Fibroblast of lung (primary cell): Measurements from ENCODE around the gene ING4. TPM values are rescaled to one million over a fixed set of nuclear protein-coding genes. Genes with fewer than 3 reads are reported as not detected.
A peak's percentile ranks its signal among the peaks of the same experiment; 100 is the strongest.
"Not testable (repeated sequence)": the region's sequence is repeated elsewhere in the genome, so short reads cannot be mapped to it uniquely, and the experiment has no call there.

Experiments used
- DNase-seq, 2 donors: peaks; one replicate each; pipeline versions ENCODE4 v3.0.0 to v3.0.0-alpha.2; 2010; ENCODE audit warnings: low read depth in 2 of 2
- H2AFZ ChIP-seq: 2 replicates; pipeline ENCODE4 v1.5.1; 2012; ENCODE audit warnings: low read length, control low read depth, inconsistent platforms
- H3K27ac ChIP-seq: 2 replicates; pipeline ENCODE4 v1.5.1; 2011; ENCODE audit warnings: low read length, control low read depth; ENCODE audit not compliant: insufficient read depth
- H3K27me3 ChIP-seq: 2 replicates; pipeline ENCODE4 v1.5.1; 2011; ENCODE audit warnings: mild to moderate bottlenecking, low read length; ENCODE audit not compliant: control insufficient read depth, insufficient read depth
- H3K36me3 ChIP-seq: 2 replicates; pipeline ENCODE4 v1.5.1; 2011; ENCODE audit warnings: low read length; ENCODE audit not compliant: control insufficient read depth, insufficient read depth
- H3K4me1 ChIP-seq: 2 replicates; pipeline ENCODE4 v1.5.1; 2011; ENCODE audit warnings: low read length; ENCODE audit not compliant: control insufficient read depth, insufficient read depth; ENCODE audit errors: extremely low read depth
- H3K4me2 ChIP-seq: 2 replicates; pipeline ENCODE4 v1.5.1; 2011; ENCODE audit warnings: low read length, control low read depth; ENCODE audit not compliant: insufficient read depth; ENCODE audit errors: extremely low read depth
- H3K4me3 ChIP-seq, 4 experiments: fragments of 200-600 bp in 1 of 4; sonication (generic) in 1 of 4; replicated peaks in 1 of 4; 2 replicates each; pipeline ENCODE4 v1.5.1; 2011 to 2016; ENCODE audit warnings: low read length in 4 of 4, low read depth in 3 of 4, mild to moderate bottlenecking in 3 of 4, control low read depth in 2 of 4, inconsistent platforms in 1 of 4, mixed read lengths in 1 of 4; ENCODE audit not compliant: insufficient read depth in 1 of 4; ENCODE audit errors: control extremely low read depth in 1 of 4
- H3K79me2 ChIP-seq: 2 replicates; pipeline ENCODE4 v1.5.1; 2012; ENCODE audit warnings: mild to moderate bottlenecking, low read length, inconsistent platforms; ENCODE audit not compliant: control insufficient read depth, insufficient read depth
- H3K9ac ChIP-seq: 2 replicates; pipeline ENCODE4 v1.5.1; 2011; ENCODE audit warnings: mild to moderate bottlenecking, low read length, control low read depth; ENCODE audit not compliant: insufficient read depth
- H3K9me3 ChIP-seq: 2 replicates; pipeline ENCODE4 v1.5.1; 2012; ENCODE audit warnings: low read depth, low read length; ENCODE audit not compliant: control insufficient read depth, insufficient read depth
- H4K20me1 ChIP-seq: 2 replicates; pipeline ENCODE4 v1.5.1; 2011; ENCODE audit warnings: low read length; ENCODE audit not compliant: control insufficient read depth, insufficient read depth; ENCODE audit errors: extremely low read depth
- CTCF ChIP-seq, 2 donors: IDR thresholded peaks in 1 of 2; conservative IDR thresholded peaks in 1 of 2; 1 replicate in 1 of 2; 2 replicates in 1 of 2; pipeline ENCODE4 v1.5.1; 2011 to 2012; ENCODE audit warnings: low read length in 2 of 2, control low read depth in 1 of 2, inconsistent platforms in 1 of 2, low read depth in 1 of 2, mild to moderate bottlenecking in 1 of 2
- EZH2 ChIP-seq: IDR thresholded peaks from 2 replicates; pipeline ENCODE4 v1.5.1; 2012; ENCODE audit warnings: low read length, control low read depth, mild to moderate bottlenecking; ENCODE audit errors: missing control alignments
- polyA minus RNA-seq: library from RNA; depleted of rRNA, polyadenylated mRNA; stranded (reverse); fragments of >200 nt; gene quantifications from 2 replicates; pipeline ENCODE4 v1.2.3, GENCODE V29; 2011; ENCODE audit warnings: low replicate concordance
- polyA plus RNA-seq, 2 donors: library from polyadenylated mRNA; depleted of rRNA in 1 of 2; stranded (reverse) in 1 of 2; unstranded in 1 of 2; fragments of >200 nt; gene quantifications; 2 replicates each; pipeline ENCODE4 v1.2.1, GENCODE V29; 2011 to 2012; ENCODE audit warnings: missing spikeins in 1 of 2
- total RNA-seq: library from RNA; depleted of rRNA; stranded (reverse); fragments of >200 nt; gene quantifications from 2 replicates; pipeline ENCODE4 v1.2.1, GENCODE V29; 2014

ING4 gene
- total RNA-seq (30.3 and 36.0 TPM in 2 replicates), polyA plus RNA-seq (31.1 and 47.1 TPM in 2 replicates), polyA minus RNA-seq (9.0 and 20.0 TPM in 2 replicates)
- polyA plus RNA-seq (2012): 17.5 and 29.5 TPM in 2 replicates

- TF ChIP-seq EZH2 (no peak), CTCF (conservative IDR thresholded peaks at IDR 0.05 in 1 of 2, IDR thresholded peaks at IDR 0.05 in 1 of 2; ENCODE audit: low read depth in 1 of 2, low read length in 2 of 2) (no peak)
- peak within 1 kb of the TSS; percentile 64 for H3K9ac ChIP-seq
- peak; percentile 99 to 100 for DNase-seq
These were observed at the start of gene ING4 for GRCh38 chr12:6662906-6663742. ING4 (minus strand) TSS chr12:6663119; CDS start chr12:6663101, 18 bp downstream.

GRCh38 chr12:6708960-6709394 is 46.1 kb upstream of the ING4 start:
- Histone ChIP-seq H2AFZ (no peak overlapping the region), H3K27me3 (peaks cover 3% of the 10 kb centered on the region), H3K4me1 (no peaks in the 10 kb centered on the region), H3K4me2 (no peak overlapping the region), H3K4me3 (no peak overlapping the region), H3K79me2 (no peaks in the 10 kb centered on the region), H4K20me1 (no peaks in the 10 kb centered on the region), H3K36me3 (no peaks in the 10 kb centered on the region), H3K9me3 (no peaks in the 10 kb centered on the region), H3K9ac (no peak overlapping the region), H3K27ac (no peak overlapping the region)
- no peak for DNase-seq
- TF ChIP-seq CTCF (conservative IDR thresholded peaks at IDR 0.05 in 1 of 2, IDR thresholded peaks at IDR 0.05 in 1 of 2; ENCODE audit: low read depth in 1 of 2, low read length in 2 of 2) (no peak), EZH2 (no peak)

More at GRCh38 chr12:6662906-6663742, at the start of gene ING4:
- Histone ChIP-seq H3K4me2 (peak within 1 kb of the TSS; percentile 83), H3K4me3 (peak within 1 kb of the TSS; percentile 78 to 93 (median 82)), H3K27me3 (no peaks in the 10 kb centered on the region), H3K9me3 (no peaks in the 10 kb centered on the region), H3K27ac (peak within 1 kb of the TSS; percentile 70), H3K36me3 (peaks cover 6% of the 10 kb centered on the region), H2AFZ (peak within 1 kb of the TSS; percentile 96), H3K4me1 (no peaks in the 10 kb centered on the region), H3K79me2 (peaks cover 3% of the 10 kb centered on the region), H4K20me1 (no peaks in the 10 kb centered on the region)

GRCh38 chr12:6708351-6708750 is 45.4 kb upstream of the ING4 start:
- not testable (repeated sequence) for H3K9ac ChIP-seq, H3K79me2 ChIP-seq, H3K9me3 ChIP-seq, H3K27me3 ChIP-seq, H3K4me2 ChIP-seq, H2AFZ ChIP-seq, H3K4me3 ChIP-seq, H4K20me1 ChIP-seq, H3K27ac ChIP-seq, DNase-seq, H3K36me3 ChIP-seq, H3K4me1 ChIP-seq
